Right ventricle myocardium inferior (tissue), 1 donor: Measurements from ENCODE around the gene HTATSF1. TPM values are rescaled to one million over a fixed set of nuclear protein-coding genes. Genes with fewer than 3 reads are reported as not detected.
A peak's percentile ranks its signal among the peaks of the same experiment; 100 is the strongest.

Source experiments
- ATAC-seq: fragments of 200-7000 bp; cut with Tn5 transposase; one replicate; pipeline ENCODE4 v1.9.1; 2020; ENCODE audit warnings: mild to moderate bottlenecking, moderate library complexity
- DNase-seq: peaks from one replicate; pipeline ENCODE4 v3.0.0; 2021; ENCODE audit errors: missing footprints
- intact Hi-C: fragments of 100-400 bp; cut with DNase I; formaldehyde crosslinking; loops from one replicate; pipeline ENCODE4 v1.11.0; 2022
- total RNA-seq: library from RNA; stranded (reverse); fragmentation: NEBNext Ultra II Directional; extraction: Animal tissue kit (Norgen Biotek cat#: 25700); gene quantifications from one replicate; pipeline ENCODE4 v1.2.1, GENCODE V29; 2021
- donor health status: DM: no; HTN: yes; CAD: no; lungs with severe emphysema.

The HTATSF1 gene
- total RNA-seq, 1 donor from 2014 or later, result 57.3 TPM

GRCh38 chrX:136491832-136492231 is 5.6 kb upstream of the HTATSF1 start:
- ATAC-seq (no peak), DNase-seq (no peak)
- intact Hi-C loops, result loop anchor here (10.0 kb wide), 2 partner anchors 237 to 327 kb away; partner anchors contain the start of gene MAP7D3

- ATAC-seq (no peak), DNase-seq (no peak)
- intact Hi-C loops, result loop anchor here (10.0 kb wide), 2 partner anchors 238 to 328 kb away; partner anchors contain the start of gene MAP7D3
Observed at GRCh38 chrX:136493011-136493410, 4.4 kb upstream of the HTATSF1 start.

GRCh38 chrX:136495043-136495442 is 2.3 kb upstream of the HTATSF1 start:
- no peak for ATAC-seq
- DNase-seq, result no peak
- intact Hi-C loops, result loop anchor here (10.0 kb wide), 2 partner anchors 240 to 330 kb away; partner anchors contain the start of gene MAP7D3

- intact Hi-C loops, result loop anchor here (10.0 kb wide), 2 partner anchors 241 to 331 kb away; partner anchors contain the start of gene MAP7D3
- ATAC-seq (no peak), DNase-seq (no peak)
Observed at GRCh38 chrX:136496186-136496763, 1.1 kb upstream of the HTATSF1 start.

GRCh38 chrX:136496764-136497555 is 432 bp upstream of the HTATSF1 start:
- intact Hi-C loops, result loop anchor here (10.0 kb wide), 2 partner anchors 242 to 332 kb away; partner anchors contain the start of gene MAP7D3
- ATAC-seq, result peak; percentile 93
- peak; percentile 90 for DNase-seq

GRCh38 chrX:136519069-136519468 is 21.7 kb downstream of the HTATSF1 start:
- no peak for ATAC-seq
- intact Hi-C loops, result no loop called here

GRCh38 chrX:136523770-136524169 is 26.4 kb downstream of the HTATSF1 start:
- no peak for ATAC-seq
- DNase-seq, result no peak
- intact Hi-C loops, result no loop called here

More at GRCh38 chrX:136519069-136519468, 21.7 kb downstream of the HTATSF1 start:
- no peak for DNase-seq

GRCh38 chrX:136525738-136526606 is 28.6 kb downstream of the HTATSF1 start:
- DNase-seq, result peak; percentile 67
- intact Hi-C loops, result loop anchor here (5.0 kb wide), 1 partner anchor 51 kb away; no protein-coding TSS in a partner anchor
- ATAC-seq, result peak; percentile 96

GRCh38 chrX:136528645-136529315 is 31.4 kb downstream of the HTATSF1 start:
- intact Hi-C loops, result loop anchor here (5.0 kb wide), 1 partner anchor 49 kb away; no protein-coding TSS in a partner anchor
- no peak for ATAC-seq

GRCh38 chrX:136529795-136530194 is 32.4 kb downstream of the HTATSF1 start:
- intact Hi-C loops, result loop anchor here (5.0 kb wide), 1 partner anchor 48 kb away; no protein-coding TSS in a partner anchor
- ATAC-seq (no peak), DNase-seq (no peak)

More at GRCh38 chrX:136528645-136529315, 31.4 kb downstream of the HTATSF1 start:
- no peak for DNase-seq

- no peak for ATAC-seq
- DNase-seq, result no peak
- intact Hi-C loops, result no loop called here
Observed at GRCh38 chrX:136531951-136532350, 34.6 kb downstream of the HTATSF1 start, which contains the start of gene VGLL1. Gene VGLL1, plus strand, starts transcription at chrX:136532215. Its CDS starts 3,806 bp downstream, at chrX:136536021.

- DNase-seq, result no peak
- intact Hi-C loops, result no loop called here
- ATAC-seq, result no peak
Observed at GRCh38 chrX:136534131-136534530, 36.7 kb downstream of the HTATSF1 start.

GRCh38 chrX:136538811-136539210 is 41.4 kb downstream of the HTATSF1 start:
- ATAC-seq, result no peak
- intact Hi-C loops, result no loop called here
- DNase-seq, result no peak

- intact Hi-C loops, result no loop called here
- DNase-seq, result no peak
- ATAC-seq, result no peak
Observed at GRCh38 chrX:136540226-136540625, 42.8 kb downstream of the HTATSF1 start.

GRCh38 chrX:136541294-136541693 is 43.9 kb downstream of the HTATSF1 start:
- DNase-seq (no peak), ATAC-seq (no peak)
- intact Hi-C loops, result no loop called here

- ATAC-seq (no peak), DNase-seq (no peak)
- intact Hi-C loops, result no loop called here
Observed at GRCh38 chrX:136542281-136542680, 44.9 kb downstream of the HTATSF1 start.

GRCh38 chrX:136546371-136546781 is 49.0 kb downstream of the HTATSF1 start:
- ATAC-seq, result no peak
- no peak for DNase-seq
- intact Hi-C loops, result no loop called here

GRCh38 chrX:136549226-136549625 is 51.8 kb downstream of the HTATSF1 start:
- ATAC-seq (no peak), DNase-seq (no peak)
- intact Hi-C loops, result no loop called here
